HepG2 (cell line): ENCODE results near the gene RBPMS2. TPM values are rescaled to one million over a fixed set of nuclear protein-coding genes. Genes with fewer than 3 reads are reported as not detected.

Experiments
- HES4 ChIP-seq: sonication (generic); formaldehyde crosslinking; IDR thresholded peaks from 2 replicates; pipeline ENCODE4 v1.9.0; 2021; ENCODE audit warnings: mild to moderate bottlenecking, missing genetic modification reagents, borderline replicate concordance
- RBM22 ChIP-seq: fragments of 200-400 bp; formaldehyde crosslinking; optimal IDR thresholded peaks from 2 replicates; pipeline ENCODE3; 2017; ENCODE audit warnings: mild to moderate bottlenecking, low read length, moderate library complexity
- SMAD1 ChIP-seq: sonication (generic); formaldehyde crosslinking; IDR thresholded peaks from 2 replicates; pipeline ENCODE4 v1.4.0; 2020; ENCODE audit warnings: missing genetic modification reagents, low read depth, mild to moderate bottlenecking, borderline replicate concordance
- SOX13 ChIP-seq, 3 experiments: fragments of 450-650 bp in 1 of 3; sonication (generic) in 1 of 3; formaldehyde crosslinking in 1 of 3; IDR thresholded peaks in 2 of 3; conservative IDR thresholded peaks in 1 of 3; 2 replicates each; pipeline versions ENCODE4 v1.5.0 to v1.6.1; 2016 to 2020; ENCODE audit warnings: antibody characterized with exemption in 1 of 3, mild to moderate bottlenecking in 1 of 3, missing compliant biosample characterization in 1 of 3, missing genetic modification reagents in 1 of 3, moderate library complexity in 1 of 3
- SOX6 ChIP-seq, 2 experiments: fragments of 450-650 bp in 1 of 2; sonication (generic) in 1 of 2; formaldehyde crosslinking in 1 of 2; IDR thresholded peaks; 2 replicates each; pipeline versions ENCODE4 v1.4.0 to v1.6.1; 2017 to 2020; ENCODE audit warnings: antibody characterized with exemption in 1 of 2, mild to moderate bottlenecking in 1 of 2, missing genetic modification reagents in 1 of 2
- SP4 ChIP-seq: sonication (generic); formaldehyde crosslinking; IDR thresholded peaks from 2 replicates; pipeline ENCODE4 v1.8.1; 2023; ENCODE audit warnings: mild to moderate bottlenecking, missing genetic modification reagents
- TFDP1 ChIP-seq: IDR thresholded peaks from 2 replicates; pipeline ENCODE4 v1.6.1; 2016; ENCODE audit warnings: missing compliant biosample characterization, missing genetic modification reagents, borderline replicate concordance
- ZNF296 ChIP-seq: sonication (generic); formaldehyde crosslinking; conservative IDR thresholded peaks from 2 replicates; pipeline ENCODE4 v1.5.0; 2020; ENCODE audit warnings: mild to moderate bottlenecking, missing genetic modification reagents
- ZSCAN31 ChIP-seq: sonication (generic); formaldehyde crosslinking; IDR thresholded peaks from 2 replicates; pipeline ENCODE4 v1.5.0; 2020; ENCODE audit warnings: low read depth, mild to moderate bottlenecking, missing genetic modification reagents
- polyA plus RNA-seq, 8 experiments: library from polyadenylated mRNA; depleted of rRNA in 3 of 8; stranded (reverse) in 7 of 8; unstranded in 1 of 8; fragments of >200 nt; fragmentation: Illumina TruSeq in 4 of 8; extraction: Trizol in 4 of 8; gene quantifications; 2 replicates each; pipeline versions ENCODE4 v1.2.1 to v1.2.3, GENCODE V29; 2011 to 2016; ENCODE audit warnings: low read depth in 4 of 8, missing spikeins in 1 of 8, mixed read lengths in 1 of 8; ENCODE audit not compliant: insufficient read depth in 1 of 8
- total RNA-seq, 5 experiments: library from RNA; depleted of rRNA; stranded (reverse); fragments of >200 nt; fragmentation: Illumina TruSeq; extraction: Trizol; gene quantifications; 2 replicates each; pipeline ENCODE4 v1.2.3, GENCODE V29; 2016; ENCODE audit warnings: low read depth in 1 of 5
- TF ChIP-seq, protein P1 (sequence below): IDR thresholded peaks from 2 replicates; pipeline ENCODE4 v1.6.1; 2016; ENCODE audit warnings: low read depth, control low read depth
- TF ChIP-seq, protein P2 (sequence below): sonication (generic); formaldehyde crosslinking; IDR thresholded peaks from 2 replicates; pipeline ENCODE4 v1.4.0; 2020; ENCODE audit warnings: low read depth, mild to moderate bottlenecking, missing genetic modification reagents
- TF ChIP-seq, protein P3 (sequence below): sonication (generic); formaldehyde crosslinking; IDR thresholded peaks from 2 replicates; pipeline ENCODE4 v1.4.0; 2020; ENCODE audit warnings: missing genetic modification reagents, borderline replicate concordance

Gene RBPMS2
- total and polyA plus RNA-seq, 2 of the 13 experiments (the other 11 are each of a cell fraction or from before 2014, with no cell fraction given): 0.08 TPM; not detected in 1

GRCh38 chr15:64702816-64703631 lies 72.4 kb downstream of the RBPMS2 start (continued):
- TF ChIP-seq, protein P1, sequence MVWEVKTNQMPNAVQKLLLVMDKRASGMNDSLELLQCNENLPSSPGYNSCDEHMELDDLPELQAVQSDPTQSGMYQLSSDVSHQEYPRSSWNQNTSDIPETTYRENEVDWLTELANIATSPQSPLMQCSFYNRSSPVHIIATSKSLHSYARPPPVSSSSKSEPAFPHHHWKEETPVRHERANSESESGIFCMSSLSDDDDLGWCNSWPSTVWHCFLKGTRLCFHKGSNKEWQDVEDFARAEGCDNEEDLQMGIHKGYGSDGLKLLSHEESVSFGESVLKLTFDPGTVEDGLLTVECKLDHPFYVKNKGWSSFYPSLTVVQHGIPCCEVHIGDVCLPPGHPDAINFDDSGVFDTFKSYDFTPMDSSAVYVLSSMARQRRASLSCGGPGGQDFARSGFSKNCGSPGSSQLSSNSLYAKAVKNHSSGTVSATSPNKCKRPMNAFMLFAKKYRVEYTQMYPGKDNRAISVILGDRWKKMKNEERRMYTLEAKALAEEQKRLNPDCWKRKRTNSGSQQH: peak; percentile 73; the same call in 1 of the 2 replicates
- TF ChIP-seq ZSCAN31 (CRISPR knock-in tag) (peak; percentile 43; the same call in 1 of the 2 replicates), SMAD1 (CRISPR knock-in tag) (0 out of 2 replicates have a peak, but pooled peaks have one; percentile 46), TFDP1 (CRISPR knock-in tag) (peak; percentile 51; the same call in 1 of the 2 replicates), SP4 (peak; percentile 80; the same call in 1 of the 2 replicates), RBM22 (no peak), SOX6 (IDR thresholded peaks at IDR 0.05) (no peak), SOX6 (CRISPR knock-in tag; IDR thresholded peaks at IDR 0.05) (peak; percentile 45; the same call in 1 of the 2 replicates), SOX13 (IDR thresholded peaks at IDR 0.05) (no peak), SOX13 (CRISPR knock-in tag; conservative IDR thresholded peaks at IDR 0.05 in 1 of 2, IDR thresholded peaks at IDR 0.05 in 1 of 2) (peak in 1 of 2 experiments; percentile 41; a peak in 1 of 4 replicates), ZNF296 (CRISPR knock-in tag) (no peak), HES4 (CRISPR knock-in tag) (0 out of 2 replicates have a peak, but pooled peaks have one; percentile 58)
- TF ChIP-seq, protein P2, sequence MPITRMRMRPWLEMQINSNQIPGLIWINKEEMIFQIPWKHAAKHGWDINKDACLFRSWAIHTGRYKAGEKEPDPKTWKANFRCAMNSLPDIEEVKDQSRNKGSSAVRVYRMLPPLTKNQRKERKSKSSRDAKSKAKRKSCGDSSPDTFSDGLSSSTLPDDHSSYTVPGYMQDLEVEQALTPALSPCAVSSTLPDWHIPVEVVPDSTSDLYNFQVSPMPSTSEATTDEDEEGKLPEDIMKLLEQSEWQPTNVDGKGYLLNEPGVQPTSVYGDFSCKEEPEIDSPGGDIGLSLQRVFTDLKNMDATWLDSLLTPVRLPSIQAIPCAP (CRISPR knock-in tag): no peak
- TF ChIP-seq, protein P3, sequence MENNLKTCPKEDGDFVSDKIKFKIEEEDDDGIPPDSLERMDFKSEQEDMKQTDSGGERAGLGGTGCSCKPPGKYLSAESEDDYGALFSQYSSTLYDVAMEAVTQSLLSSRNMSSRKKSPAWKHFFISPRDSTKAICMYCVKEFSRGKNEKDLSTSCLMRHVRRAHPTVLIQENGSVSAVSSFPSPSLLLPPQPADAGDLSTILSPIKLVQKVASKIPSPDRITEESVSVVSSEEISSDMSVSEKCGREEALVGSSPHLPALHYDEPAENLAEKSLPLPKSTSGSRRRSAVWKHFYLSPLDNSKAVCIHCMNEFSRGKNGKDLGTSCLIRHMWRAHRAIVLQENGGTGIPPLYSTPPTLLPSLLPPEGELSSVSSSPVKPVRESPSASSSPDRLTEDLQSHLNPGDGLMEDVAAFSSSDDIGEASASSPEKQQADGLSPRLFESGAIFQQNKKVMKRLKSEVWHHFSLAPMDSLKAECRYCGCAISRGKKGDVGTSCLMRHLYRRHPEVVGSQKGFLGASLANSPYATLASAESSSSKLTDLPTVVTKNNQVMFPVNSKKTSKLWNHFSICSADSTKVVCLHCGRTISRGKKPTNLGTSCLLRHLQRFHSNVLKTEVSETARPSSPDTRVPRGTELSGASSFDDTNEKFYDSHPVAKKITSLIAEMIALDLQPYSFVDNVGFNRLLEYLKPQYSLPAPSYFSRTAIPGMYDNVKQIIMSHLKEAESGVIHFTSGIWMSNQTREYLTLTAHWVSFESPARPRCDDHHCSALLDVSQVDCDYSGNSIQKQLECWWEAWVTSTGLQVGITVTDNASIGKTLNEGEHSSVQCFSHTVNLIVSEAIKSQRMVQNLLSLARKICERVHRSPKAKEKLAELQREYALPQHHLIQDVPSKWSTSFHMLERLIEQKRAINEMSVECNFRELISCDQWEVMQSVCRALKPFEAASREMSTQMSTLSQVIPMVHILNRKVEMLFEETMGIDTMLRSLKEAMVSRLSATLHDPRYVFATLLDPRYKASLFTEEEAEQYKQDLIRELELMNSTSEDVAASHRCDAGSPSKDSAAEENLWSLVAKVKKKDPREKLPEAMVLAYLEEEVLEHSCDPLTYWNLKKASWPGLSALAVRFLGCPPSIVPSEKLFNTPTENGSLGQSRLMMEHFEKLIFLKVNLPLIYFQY: no peak
